CD4-positive, alpha-beta T cell treated with Interferon alpha-2 for 1 hour (primary cell): Measurements from ENCODE around the gene HNMT.

ENCODE experiments used
- DNase-seq, 2 donors: peaks; one replicate each; pipeline ENCODE4 v3.0.0-alpha.2; 2020 to 2022

HNMT gene

DNA sequence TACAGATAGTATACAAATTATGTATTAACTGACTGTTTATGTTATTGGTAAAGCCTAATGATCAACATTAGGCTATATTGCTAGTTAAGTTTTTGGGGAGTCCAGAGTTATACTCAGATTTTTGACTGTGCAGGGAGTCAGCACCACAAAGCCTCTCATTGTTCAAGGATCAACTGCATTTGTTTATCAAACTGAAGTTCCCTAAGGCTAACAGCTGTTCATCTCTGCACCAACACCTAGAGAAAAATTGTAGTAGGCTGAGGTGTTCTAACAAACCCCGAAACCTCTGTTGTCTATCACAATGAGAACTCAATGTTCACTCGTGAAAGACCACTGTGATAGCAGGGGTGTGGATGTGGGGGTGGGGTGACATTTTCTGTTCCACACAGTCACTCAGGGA is 97.7 kb downstream of the HNMT start:
- no peak for DNase-seq

DNA sequence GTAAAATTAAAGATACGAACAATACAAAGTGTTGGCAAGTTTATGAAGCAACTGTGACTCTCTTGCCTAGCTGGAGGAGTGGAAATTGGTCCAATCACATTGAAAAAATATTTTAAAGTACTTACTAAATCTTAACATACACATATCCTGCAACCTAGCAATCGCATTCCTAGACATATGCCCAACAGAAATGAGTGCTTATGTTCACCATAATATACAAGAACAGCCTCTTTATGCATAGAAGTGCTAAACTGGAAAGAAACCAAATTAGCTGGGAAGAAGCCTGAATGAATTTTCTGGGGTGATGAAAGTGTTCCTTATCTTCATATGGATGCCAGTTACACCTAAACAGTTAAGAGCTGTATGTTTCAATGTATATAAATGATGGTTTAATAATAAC is 98.9 kb downstream of the HNMT start:
- DNase-seq = no peak
